ENCODE results near the gene UVSSA.

The UVSSA gene

GRCh38 chr4:1415681-1415981 is 68.6 kb downstream of the UVSSA start:
- no peak for TF ChIP-seq CTCF (IDR thresholded peaks at IDR 0.05; ENCODE audit: unreplicated experiment in 3 of 3)

GRCh38 chr4:1416051-1416947 is 69.3 kb downstream of the UVSSA start:
- TF ChIP-seq CTCF (IDR thresholded peaks at IDR 0.05; ENCODE audit: unreplicated experiment in 3 of 3), result no peak
- peaks cover 3% of the 10 kb centered on the region for H3K9me3 Mint-ChIP-seq
- no peak overlapping the region for H3K4me3 Mint-ChIP-seq

More at GRCh38 chr4:1415681-1415981, 68.6 kb downstream of the UVSSA start:
- H3K4me3 Mint-ChIP-seq, result no peak overlapping the region
- H3K27me3 Mint-ChIP-seq (ENCODE audit: low read depth), result peaks cover 92% of the 10 kb centered on the region
- no peak overlapping the region for H3K27ac Mint-ChIP-seq
- H3K4me1 Mint-ChIP-seq, result no peaks in the 10 kb centered on the region
- no peaks in the 10 kb centered on the region for H3K36me3 Mint-ChIP-seq (ENCODE audit: low read depth)
- H3K9me3 Mint-ChIP-seq, result peaks cover 6% of the 10 kb centered on the region

GRCh38 chr4:1416948-1417260 is 69.9 kb downstream of the UVSSA start:
- no peak overlapping the region for H3K4me3 Mint-ChIP-seq
- no peak for TF ChIP-seq CTCF (IDR thresholded peaks at IDR 0.05; ENCODE audit: unreplicated experiment in 3 of 3)
- no peaks in the 10 kb centered on the region for H3K36me3 Mint-ChIP-seq (ENCODE audit: low read depth)
- H3K9me3 Mint-ChIP-seq, result peaks cover 3% of the 10 kb centered on the region
- H3K4me1 Mint-ChIP-seq, result no peaks in the 10 kb centered on the region
- no peak overlapping the region for H3K27ac Mint-ChIP-seq
- peaks cover 92% of the 10 kb centered on the region for H3K27me3 Mint-ChIP-seq (ENCODE audit: low read depth)

More at GRCh38 chr4:1416051-1416947, 69.3 kb downstream of the UVSSA start:
- peaks cover 92% of the 10 kb centered on the region for H3K27me3 Mint-ChIP-seq (ENCODE audit: low read depth)
- no peaks in the 10 kb centered on the region for H3K4me1 Mint-ChIP-seq
- H3K36me3 Mint-ChIP-seq (ENCODE audit: low read depth), result no peaks in the 10 kb centered on the region
- H3K27ac Mint-ChIP-seq, result no peak overlapping the region

GRCh38 chr4:1417522-1418390 is 70.7 kb downstream of the UVSSA start:
- peaks cover 3% of the 10 kb centered on the region for H3K9me3 Mint-ChIP-seq
- no peak overlapping the region for H3K4me3 Mint-ChIP-seq
- H3K27me3 Mint-ChIP-seq (ENCODE audit: low read depth), result peaks cover 92% of the 10 kb centered on the region

GRCh38 chr4:1418494-1419285 is 71.7 kb downstream of the UVSSA start:
- H3K27ac Mint-ChIP-seq, result no peak overlapping the region
- H3K4me1 Mint-ChIP-seq, result no peaks in the 10 kb centered on the region
- no peaks in the 10 kb centered on the region for H3K36me3 Mint-ChIP-seq (ENCODE audit: low read depth)
- peaks cover 3% of the 10 kb centered on the region for H3K9me3 Mint-ChIP-seq
- TF ChIP-seq CTCF (IDR thresholded peaks at IDR 0.05; ENCODE audit: unreplicated experiment in 3 of 3), result no peak
- H3K4me3 Mint-ChIP-seq, result no peak overlapping the region
- H3K27me3 Mint-ChIP-seq (ENCODE audit: low read depth), result peaks cover 90% of the 10 kb centered on the region

More at GRCh38 chr4:1417522-1418390, 70.7 kb downstream of the UVSSA start:
- no peaks in the 10 kb centered on the region for H3K36me3 Mint-ChIP-seq (ENCODE audit: low read depth)
- TF ChIP-seq CTCF (IDR thresholded peaks at IDR 0.05; ENCODE audit: unreplicated experiment in 3 of 3), result no peak
- no peak overlapping the region for H3K27ac Mint-ChIP-seq
- H3K4me1 Mint-ChIP-seq, result no peaks in the 10 kb centered on the region
